GM12874 (cell line): Measurements from ENCODE around the gene ITIH2.

Experiments used
- TF ChIP-seq, protein P1 (sequence below): IDR thresholded peaks from 2 replicates; pipeline ENCODE4 v1.5.1; 2011; ENCODE audit warnings: low read depth, mild to moderate bottlenecking, control low read depth, low read length, moderate library complexity; ENCODE audit not compliant: insufficient read depth

Gene ITIH2

DNA sequence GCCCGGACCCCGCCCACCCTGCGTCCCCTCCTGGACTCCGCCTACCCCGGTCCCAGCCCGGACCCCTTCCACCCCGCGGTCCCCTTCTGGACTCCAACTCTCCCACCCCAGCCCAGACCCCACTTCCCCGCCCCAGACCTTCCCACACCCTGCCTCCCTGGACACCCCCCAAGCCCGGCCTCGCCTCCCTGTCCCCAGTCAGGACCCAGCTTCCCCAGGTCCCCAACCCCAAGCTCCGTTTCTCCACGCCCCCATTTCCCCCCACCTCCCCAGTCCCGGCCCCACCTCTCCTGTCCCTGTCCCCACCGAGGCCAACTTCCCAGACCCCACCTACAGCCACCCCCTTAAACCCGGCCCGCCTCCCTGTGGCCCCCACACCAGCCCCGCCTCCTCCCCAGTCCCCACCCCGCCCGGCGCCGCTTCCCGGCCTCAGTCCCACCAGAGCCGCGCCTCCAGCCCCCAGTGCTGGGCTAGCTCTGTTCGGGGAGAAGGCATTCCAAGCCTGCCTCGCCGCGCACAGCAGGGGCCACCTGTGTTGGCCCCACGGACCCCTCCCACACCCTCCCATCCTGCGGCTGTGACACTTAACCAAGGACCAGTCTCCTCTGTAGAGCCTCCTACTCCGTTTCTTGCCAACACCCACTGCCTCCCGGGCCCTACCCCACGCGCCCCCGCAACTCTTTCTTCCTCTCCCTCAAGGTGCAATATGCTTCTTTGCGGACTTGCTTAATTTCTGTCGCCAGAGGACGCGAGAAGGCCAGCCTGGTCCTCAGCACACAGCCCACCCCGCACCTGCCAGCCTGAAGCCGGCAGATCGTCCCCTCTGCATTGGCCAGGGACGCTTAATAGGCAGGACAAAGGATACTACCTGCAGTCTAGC is 35.6 kb upstream of the ITIH2 start:
- TF ChIP-seq, protein P1, sequence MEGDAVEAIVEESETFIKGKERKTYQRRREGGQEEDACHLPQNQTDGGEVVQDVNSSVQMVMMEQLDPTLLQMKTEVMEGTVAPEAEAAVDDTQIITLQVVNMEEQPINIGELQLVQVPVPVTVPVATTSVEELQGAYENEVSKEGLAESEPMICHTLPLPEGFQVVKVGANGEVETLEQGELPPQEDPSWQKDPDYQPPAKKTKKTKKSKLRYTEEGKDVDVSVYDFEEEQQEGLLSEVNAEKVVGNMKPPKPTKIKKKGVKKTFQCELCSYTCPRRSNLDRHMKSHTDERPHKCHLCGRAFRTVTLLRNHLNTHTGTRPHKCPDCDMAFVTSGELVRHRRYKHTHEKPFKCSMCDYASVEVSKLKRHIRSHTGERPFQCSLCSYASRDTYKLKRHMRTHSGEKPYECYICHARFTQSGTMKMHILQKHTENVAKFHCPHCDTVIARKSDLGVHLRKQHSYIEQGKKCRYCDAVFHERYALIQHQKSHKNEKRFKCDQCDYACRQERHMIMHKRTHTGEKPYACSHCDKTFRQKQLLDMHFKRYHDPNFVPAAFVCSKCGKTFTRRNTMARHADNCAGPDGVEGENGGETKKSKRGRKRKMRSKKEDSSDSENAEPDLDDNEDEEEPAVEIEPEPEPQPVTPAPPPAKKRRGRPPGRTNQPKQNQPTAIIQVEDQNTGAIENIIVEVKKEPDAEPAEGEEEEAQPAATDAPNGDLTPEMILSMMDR = no peak

DNA sequence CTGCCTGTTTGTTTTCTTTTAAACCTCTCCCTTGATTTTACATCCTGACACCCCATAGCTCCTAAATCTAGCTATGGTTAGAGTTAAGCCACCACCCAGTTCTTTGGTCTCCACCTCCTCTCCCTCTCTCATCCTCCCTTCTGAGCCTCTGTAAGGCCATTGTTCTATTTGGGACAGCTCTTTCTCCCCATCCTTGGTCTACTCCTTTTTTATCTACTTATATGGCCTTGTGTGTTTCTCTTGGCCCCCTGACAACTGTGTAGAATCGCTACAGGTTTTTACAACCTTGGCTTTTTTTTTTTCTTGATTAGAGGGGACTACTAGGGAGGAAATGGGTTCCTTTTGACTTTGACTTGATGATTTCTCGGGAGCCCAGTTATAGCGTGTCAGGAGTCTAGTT is 33.0 kb upstream of the ITIH2 start:
- TF ChIP-seq, protein P1 = no peak

DNA sequence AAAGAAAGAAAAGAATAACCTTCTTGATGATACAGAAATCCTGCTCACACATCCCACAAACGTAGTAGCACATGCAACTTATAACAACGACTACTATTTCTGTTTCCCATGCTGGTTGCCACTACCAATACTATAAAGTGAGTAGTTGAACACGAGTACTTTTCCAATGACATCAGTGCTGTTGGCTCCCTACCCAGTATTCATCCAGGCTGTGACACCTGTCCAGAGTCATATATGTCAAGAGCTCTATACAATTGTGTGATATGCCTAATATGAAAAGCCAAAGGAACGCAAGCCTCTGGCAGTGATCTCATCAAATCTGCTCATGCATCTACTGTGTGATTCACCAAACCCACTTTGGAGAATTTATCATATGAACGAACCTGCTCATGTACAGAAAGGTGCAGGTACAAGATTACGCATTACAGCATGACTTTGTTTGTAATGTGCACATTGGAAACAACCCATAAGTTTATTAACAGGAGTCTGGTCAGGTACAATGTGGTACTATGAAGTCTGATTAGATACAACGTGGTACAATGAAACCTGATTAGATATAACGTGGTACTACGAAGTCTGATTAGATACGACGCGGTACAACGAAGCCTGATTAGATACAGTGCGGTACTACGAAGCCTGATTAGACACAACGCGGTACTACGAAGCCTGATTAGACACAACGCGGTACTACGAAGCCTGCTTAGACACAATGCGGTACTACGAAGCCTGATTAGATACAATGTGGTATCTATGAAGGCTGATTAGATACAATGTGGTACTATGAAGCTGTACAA is 30.6 kb upstream of the ITIH2 start:
- TF ChIP-seq, protein P1 = no peak

- TF ChIP-seq, protein P1 = no peak
These were observed 23.9 kb upstream of the ITIH2 start for GRCh38 chr10:7679256-7679655.

DNA sequence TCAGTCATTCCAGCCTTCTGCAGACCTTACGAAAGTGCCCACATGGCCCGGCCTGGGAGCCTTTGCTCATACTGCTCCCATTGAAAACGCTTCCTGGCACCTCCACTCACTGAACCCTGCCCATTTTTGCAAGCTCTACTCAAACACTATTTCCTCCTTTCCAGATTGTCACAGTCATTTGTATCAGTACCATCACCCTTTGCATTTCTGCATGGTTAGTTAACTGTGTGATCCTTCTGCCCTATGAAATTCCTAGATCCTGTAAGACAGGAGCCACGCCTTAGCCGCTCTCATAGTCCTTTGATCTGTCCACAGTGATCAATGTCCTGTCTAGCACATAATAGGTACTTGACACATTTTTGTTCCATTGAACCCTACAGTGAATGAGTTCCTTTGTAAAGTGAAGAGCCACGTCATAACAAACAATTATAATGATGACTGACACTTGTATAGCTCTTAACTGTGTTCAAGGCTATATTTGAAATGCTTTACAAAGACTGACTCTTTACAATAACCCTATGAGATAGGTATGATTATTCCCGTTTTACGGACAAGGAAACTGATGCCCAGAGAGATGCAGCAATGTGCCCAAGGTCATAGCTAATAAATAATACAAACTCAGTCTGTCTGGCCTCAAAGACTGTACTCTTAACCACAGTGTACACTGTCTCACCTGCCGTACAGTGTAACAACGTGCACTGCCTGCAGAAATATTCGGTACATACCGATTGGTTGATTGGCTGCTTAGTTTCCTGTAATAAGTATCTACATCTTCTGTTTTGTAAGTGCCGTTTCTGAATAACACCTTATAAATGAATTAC is 16.6 kb upstream of the ITIH2 start:
- TF ChIP-seq, protein P1 = no peak

- TF ChIP-seq, protein P1 = peak; percentile 83
These were observed 15.7 kb upstream of the ITIH2 start for GRCh38 chr10:7687228-7687907.
